HuH-7 (cell line): ENCODE data around the gene ISG20L2.

Experiments used
- DNase-seq: peaks from one replicate; pipeline ENCODE4 v3.0.0; 2011; ENCODE audit warnings: low spot score

Gene ISG20L2

DNA sequence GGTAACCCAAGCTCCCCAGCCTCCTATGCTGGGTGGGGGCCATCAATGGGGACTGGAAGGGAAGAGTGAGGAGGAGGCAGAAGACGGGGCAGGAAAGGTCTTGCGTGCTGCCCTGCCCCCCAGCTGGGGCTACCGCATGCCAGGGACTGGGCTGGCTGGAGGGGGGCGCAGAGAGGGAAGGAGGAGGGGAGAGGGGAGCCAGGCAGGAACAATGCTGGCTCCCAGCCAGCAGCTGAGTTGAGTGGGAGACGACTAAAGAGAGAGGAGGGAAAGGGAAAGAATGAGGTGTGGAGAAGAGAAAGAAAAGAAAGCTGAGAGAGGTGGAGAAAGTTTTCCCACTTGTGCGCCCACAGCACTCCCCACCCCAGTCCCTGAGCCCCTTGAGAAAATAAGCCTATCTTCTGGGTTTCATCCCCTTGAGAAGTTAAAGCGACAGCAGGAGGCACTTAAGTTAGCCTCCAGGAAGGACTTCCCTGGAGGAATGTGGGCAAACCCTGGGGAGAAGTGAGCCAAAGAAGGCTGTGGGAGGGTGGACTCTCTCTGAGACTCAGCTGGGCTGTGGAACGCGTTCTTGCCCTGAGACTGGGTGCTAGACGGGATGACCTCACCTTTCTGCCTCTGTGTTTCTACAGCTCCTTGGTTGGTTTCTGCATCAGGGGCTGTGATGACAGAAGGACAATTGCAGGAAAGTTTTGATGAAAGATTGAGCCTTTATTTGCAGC, 38.5 kb downstream of the ISG20L2 start:
- no peak for DNase-seq

DNA sequence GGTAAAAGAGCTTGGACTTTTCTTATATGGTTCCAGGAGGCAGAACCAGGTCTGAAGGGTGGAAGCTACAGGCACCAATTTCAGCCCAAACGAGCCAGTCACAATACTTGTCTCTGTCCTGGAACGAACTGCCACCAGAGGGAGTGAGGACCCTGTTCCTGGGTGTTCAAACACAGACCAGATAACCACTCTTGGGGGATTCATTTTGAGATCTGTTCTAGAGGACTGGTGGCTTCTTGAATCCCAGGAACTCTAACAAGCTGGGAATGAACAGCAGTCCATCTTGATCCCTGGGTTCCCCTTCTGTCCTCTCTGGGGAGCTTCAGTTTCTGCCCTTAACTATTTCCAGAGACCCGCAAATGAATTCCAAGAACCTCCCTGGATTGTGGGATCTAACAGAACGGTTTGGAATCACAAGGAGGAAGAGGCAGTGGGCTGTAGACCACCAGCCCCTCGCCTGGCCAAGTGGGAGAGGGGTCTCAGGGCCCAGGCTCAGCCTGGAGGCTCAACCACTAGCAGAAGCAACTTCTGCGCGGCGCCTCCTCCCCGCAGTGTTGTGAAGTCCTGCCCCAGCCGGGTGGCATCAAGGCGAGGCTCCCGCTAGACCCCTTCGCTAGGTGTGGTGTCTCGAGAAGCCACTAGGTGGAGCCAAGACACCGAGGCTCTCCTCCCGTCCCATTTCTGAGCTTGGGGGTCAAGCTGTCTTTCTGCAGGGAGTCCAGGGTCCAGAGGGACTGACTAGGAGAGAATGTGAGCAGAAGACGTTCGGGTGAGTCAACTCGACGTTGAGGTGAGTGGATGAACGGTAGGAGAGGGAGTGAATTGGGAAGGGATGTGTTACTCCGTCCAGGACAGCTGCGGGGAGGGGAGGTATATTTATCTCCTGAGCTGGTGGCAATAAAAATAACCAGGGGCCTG, 39.3 kb downstream of the ISG20L2 start:
- peak; percentile 92 for DNase-seq

DNA sequence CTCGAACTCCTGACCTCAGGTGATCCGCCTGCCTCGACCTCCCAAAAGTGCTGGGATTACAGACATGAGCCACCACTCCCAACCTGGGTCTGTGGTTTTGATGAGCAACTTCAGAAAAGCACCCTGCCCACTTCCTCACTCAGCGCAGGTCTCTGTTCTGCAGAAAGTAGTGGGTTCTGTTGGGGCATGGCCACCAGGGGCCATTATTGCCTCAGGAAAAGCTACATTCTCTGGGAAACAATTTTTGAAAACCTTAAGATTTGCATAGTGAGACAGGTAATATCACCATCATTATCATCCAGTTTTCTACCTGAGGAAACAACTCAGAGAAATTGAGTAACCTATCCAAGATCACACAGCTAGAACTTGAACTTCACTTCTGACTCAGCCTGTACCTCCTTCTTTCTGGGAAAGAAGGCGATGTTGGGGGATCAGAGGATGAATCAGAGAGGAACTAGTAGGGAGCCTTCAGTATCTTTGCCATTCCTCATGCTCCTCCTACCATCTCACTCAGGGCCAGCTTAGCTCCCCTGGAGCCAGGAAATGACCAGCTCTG, 44.3 kb downstream of the ISG20L2 start:
- no peak for DNase-seq

DNA sequence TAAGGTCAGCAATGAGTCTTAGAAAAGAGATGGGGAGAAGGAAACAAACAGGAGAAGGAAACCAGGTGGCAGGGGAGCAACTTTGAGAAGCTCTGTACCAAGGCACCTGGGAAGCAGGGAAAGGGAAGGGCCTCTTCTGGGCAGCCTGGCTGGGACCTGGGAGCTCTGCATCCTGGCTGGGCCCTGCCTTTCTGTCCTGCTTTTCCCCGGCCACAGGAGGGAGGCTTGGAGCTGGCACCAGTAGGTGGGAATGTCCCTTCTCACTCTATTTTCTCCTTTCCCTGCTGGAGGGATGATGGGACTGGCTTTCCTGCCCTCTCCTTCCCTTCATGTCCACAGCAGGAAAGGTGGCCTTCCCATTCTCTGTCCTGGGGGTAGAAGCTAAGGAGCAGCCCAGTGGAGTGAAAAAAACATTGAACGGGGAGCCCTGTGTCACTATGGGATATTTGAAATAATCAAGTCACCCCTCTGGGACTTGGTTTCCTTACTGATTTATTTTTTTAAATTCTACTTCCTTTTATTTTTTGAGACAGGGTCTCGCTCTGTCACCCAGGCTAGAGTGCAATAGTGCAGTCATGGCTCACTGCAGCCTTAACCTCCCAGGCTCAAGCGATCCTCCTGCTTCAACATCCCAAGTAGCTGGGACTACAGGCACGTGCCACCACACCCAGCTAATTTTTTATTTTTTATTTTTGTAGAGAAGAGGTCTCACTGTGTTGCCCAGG, 46.2 kb downstream of the ISG20L2 start:
- no peak for DNase-seq

DNA sequence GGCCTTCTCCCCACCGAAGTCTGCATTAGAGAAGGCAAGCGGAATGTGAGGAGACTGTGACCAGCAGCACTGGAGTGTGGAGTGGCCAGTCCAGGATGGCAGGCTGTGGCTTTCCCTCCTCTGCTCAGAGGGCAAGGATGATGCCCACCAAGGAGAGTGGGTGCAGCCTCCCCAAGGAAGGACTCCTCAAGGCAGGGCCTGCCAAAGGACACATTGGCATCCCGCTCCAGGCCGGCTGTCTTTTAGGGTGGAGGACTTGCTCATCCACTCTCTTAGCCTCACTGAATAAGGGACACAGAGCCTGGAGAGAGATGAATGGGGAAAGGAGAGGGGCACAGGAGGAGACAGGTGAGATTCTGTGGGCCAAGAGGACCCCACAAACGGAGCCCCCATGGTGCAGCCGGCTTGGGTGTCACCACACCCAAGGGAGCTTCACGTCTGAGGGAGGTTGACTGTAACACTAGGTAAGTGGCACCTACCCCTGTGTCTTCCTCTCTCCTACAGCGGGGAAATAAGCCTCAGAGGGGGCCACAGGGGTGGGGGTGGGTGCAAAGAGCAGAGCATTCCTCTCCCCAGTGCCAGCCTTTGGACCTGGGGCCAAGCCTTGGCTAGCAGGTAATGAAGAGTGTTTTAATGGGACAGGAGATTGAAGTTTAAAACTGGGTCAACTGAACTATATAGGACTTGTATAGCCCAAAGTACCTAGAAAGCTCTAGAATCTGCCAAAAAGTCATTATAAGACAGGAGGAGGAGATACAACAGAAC, 47.2 kb downstream of the ISG20L2 start:
- no peak for DNase-seq

DNA sequence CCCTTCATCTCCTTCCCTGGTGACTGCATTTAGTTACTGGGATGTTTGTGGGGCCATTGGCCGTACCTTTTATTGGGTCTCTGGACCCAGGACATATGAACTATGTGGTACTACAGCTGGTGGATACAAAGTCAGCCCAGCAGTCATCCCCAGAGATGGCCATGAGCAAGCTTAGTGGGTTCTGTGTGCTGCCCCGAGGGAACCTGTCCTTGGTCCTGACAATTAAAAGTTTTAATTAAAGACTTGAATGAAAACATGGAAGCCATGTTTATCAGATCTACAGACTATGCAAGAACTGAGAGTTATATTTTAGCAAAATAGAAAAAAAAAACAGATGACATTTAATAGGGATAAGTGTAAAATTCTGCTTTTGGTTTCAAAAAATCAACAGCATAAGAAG, 48.5 kb downstream of the ISG20L2 start:
- DNase-seq: no peak

DNA sequence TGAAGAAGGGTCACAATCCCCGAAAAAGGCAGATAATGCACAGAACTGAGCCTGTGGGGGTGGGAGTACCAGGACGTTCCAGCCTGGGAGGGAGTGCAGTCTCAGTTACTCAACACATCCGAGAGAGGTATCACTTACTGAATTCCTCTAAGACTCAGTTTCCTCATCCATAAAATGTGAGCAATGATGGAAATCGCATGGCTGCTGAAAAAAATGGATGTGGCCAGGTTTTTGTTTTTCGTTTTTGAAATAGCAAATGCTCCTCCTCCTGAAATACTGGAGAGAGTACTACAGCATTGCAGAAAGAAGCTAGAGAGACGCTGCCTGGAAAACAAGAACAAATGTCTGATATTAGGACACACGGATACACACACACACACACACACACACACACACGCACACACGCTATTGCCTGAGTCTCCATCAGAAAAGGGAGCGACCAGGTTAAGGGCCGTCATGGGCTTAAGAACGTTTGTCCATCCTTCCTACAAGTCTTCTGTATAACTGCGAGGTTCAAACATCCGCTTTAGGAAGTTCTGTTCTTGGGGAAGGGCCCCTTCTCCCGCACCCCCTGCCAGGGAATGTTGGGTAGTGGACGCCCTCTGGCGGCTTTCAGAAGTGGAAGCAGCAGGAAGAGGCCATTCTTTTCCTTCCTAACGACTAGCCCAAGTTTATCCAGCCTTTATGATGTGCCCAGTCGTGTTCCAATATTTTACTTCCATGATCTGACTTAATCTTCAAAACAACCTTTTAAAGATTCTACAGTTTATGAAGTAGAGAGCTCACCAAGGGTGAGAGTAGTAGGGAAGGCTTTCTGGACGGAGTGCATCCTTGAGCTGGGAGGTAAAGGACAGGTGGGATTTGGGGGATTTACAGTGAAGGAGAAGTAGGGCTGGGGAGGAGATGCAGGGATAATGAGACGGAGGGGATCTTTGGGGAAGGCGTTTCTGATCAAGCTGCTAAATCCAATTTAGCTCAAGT, 50.7 kb downstream of the ISG20L2 start:
- DNase-seq: peak; percentile 82

DNA sequence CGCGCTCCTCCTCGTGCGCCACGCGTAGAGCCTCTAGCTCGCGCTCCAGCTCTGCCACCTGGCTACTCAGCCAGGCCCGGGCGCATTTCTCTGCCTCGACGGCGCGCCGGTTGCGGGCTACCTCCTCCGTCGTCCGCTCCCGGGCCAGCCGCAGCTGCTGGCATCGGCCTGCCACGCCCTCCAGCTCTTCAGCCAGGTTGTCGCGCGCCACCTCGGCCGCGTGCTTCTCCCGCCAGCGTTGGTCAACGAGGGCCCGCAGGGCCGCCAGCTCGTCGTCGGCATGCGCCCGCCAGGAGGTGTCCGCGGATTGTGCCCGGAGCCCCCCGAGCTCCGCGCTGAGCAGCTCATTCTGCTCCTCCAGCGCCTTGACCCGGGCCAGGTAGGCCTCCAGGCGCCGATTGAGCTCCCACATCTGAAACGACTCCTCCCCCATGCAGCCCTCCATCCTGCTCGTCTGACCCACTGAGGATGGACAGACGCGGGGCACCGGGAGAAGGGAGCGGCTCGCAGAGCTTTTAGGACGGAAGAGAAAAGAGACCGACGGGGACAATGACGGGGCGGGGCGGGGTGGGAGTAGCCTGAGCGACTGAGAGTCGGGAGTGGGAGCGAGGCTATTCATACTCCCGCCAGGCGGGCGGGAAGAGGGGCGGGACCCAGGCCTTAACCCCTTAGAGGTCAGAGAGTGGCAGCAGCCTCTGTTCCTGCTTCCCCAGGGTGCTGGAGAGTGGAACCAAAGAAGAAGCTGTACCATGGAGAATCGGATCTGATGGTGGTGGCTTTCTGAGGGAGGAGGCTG, 51.5 kb downstream of the ISG20L2 start, which contains the start of gene NES:
Gene NES (minus strand): TSS at position 588 of the 796 bp plus-strand sequence. CDS start 143 bp downstream, at position 445.
- peak; percentile 92 for DNase-seq

DNA sequence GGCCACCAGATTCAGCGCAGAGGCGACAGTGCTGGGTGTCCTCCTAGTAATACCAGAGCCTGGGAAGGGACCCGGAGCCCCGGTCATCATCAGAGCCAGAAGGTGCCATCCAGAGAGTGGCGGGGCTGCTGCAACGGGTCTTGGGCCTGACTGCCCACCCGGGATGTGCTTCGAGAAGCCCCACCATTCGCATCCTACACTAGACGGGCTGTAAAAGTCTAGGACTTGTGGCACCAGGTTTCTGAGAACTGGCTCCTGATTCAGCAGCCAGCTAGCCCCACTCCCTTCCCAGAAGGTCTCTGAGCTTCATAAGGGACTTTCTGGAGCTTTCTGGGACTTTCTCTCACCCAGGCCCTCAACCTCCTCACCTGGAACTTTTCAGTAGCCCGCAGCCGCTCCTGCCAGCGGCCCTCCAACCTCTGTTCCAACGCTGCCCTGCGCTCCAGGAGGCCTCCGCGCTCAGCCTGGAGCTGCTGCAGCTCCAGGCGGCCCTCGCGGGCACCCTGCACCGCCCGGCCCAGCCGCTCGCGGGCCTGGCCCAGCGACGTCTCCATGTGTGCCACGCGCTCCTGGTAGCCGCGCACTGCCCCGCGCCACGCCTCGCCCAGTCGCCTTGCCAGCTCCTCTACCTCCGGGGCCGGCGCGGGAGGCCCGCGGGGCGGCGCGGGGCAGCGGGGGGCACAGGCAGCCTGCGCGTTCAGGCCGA, 52.3 kb downstream of the ISG20L2 start:
- DNase-seq: no peak

DNA sequence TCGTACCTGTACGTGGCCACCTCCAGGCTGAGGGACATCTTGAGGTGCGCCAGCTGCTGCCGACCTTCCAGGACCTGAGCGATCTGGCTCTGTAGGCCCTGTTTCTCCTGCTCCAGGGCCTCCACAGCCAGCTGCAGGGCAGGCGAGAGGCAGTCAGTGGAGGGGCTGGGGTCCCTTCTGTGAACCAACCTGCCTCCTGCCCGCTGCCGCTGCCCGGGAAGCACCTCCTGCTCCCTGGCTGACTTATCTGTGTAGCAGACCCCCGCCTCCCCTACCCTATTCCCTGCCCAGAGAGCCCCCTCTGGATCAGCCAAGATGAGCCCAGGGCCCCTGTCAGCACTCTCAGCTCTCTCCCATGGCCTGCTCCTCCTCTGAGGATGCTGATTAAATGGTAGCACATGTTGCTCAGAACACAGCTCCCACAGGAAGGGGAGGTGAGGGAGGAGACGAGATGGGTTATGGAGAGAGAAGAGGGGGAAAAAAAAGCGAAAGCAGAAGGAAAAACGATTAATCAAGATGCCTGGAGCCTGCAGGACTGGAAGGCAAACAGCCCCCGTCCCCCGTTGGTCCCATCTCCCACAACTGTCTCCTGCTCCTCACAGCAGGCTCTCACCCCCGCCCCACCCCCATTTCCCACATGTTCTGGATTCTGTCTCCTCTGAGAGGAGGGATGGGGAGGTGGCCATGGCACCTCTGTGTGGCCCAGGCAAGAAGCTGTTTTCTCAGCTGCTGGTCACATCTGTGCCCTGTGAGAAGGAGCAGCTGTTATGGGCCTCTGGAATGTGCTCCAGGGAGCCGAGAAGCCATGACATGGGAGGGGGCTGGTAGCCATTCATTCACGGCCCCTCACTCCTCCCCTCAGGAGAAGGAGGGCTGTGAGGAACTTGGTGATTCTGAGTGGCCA, 53.1 kb downstream of the ISG20L2 start:
- DNase-seq: no peak

DNA sequence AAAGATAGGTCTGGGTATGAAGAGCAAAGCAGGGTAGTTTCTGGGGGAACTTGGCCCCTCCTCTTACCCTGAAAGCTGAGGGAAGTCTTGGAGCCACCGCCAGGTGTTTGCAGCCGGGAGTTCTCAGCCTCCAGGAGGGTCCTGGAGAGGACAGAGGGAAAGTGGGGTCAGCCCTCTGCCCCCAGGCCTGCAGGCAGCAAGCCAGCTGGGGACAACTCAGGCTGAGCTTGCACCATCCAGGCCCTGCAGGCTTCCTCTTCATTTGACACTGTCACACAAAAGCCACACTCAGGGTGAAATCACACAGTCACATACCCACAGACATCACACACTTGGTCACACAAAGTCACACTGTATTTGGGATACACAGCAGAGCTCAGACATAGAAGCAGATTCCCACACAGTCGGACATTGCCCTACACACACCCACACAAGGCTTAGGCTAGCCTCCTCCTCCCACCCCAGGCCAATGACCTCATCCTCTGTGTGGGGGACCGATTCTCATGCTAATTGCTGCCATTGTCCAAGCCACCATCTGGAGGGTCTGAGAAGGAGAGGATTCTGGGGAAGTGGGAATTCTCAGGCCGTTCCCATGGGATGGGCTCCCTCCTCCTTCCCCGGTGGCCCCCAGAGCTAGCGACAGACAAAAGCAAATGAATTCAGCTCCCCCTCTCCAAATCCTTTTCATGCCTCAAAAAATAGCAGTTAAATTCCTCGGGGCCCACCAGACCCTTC, 55.0 kb downstream of the ISG20L2 start:
- DNase-seq: no peak
